H1 (cell line): Measurements from ENCODE around the gene FCN3. TPM values are rescaled to one million over a fixed set of nuclear protein-coding genes. Genes with fewer than 3 reads are reported as not detected.

ENCODE experiments used
- E2F6 ChIP-seq: IDR thresholded peaks from 2 replicates; pipeline ENCODE4 v1.6.1; 2012; ENCODE audit warnings: inconsistent platforms
- GTF2F1 ChIP-seq: IDR thresholded peaks from 2 replicates; pipeline ENCODE4 v1.6.1; 2012; ENCODE audit warnings: low read depth, low read length, improper control_type of control experiment, borderline replicate concordance
- KDM1A ChIP-seq: fragments of 200-600, 300-600 bp; sonication (generic); IDR thresholded peaks from 2 replicates; pipeline ENCODE4 v1.7.1; 2016; ENCODE audit warnings: mild to moderate bottlenecking, low read length, borderline replicate concordance
- RFX5 ChIP-seq: IDR thresholded peaks from 2 replicates; pipeline ENCODE4 v1.6.1; 2011; ENCODE audit warnings: low read depth, low read length, improper control_type of control experiment, borderline replicate concordance
- TEAD4 ChIP-seq: IDR thresholded peaks from 2 replicates; pipeline ENCODE4 v1.6.1; 2012; ENCODE audit warnings: low read depth, low read length, inconsistent platforms, mixed read lengths
- polyA plus RNA-seq, 7 experiments: library from polyadenylated mRNA; depleted of rRNA in 3 of 7; stranded (reverse) in 5 of 7; unstranded in 2 of 7; fragments of >200 nt in 5 of 7; fragments of 200-250 nt in 2 of 7; gene quantifications; 1 replicate in 5 of 7; 2 replicates in 1 of 7; 4 replicates in 1 of 7; pipeline versions ENCODE4 v1.2.1 to v1.2.3, GENCODE V29; 2011 to 2013; ENCODE audit warnings: missing spikeins in 2 of 7, mixed read lengths in 2 of 7
- total RNA-seq: library from RNA; stranded (reverse); fragmentation: NEBNext Ultra II Directional; extraction: Animal tissue kit (Norgen Biotek cat#: 25700); gene quantifications from 2 replicates; pipeline ENCODE4 v1.2.1, GENCODE V29; 2021

FCN3 gene
- total and polyA plus RNA-seq, 2 of the 8 experiments (the other 6 are each of a cell fraction or from before 2014, with no cell fraction given) = 0.30 to 0.57 TPM

DNA sequence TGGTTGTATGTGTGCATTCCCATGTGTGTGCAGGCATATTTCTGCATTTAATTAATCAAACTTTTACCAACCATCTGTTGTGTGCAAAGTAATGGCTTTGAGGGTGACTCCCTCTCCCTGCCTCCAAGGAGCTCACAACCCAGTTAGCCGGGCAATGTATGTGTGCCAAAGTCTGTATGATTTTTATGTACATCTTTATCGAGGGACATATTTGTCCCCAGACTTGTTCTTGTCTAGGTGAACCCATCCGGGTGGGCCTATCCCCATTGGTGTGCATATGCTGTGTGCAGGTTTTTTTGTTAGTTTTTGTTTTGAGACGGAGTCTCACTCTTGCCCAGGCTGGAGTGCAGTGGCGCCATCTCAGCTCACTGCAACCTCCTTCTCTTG, 31.0 kb downstream of the FCN3 start (continued):
- no peak for TF ChIP-seq E2F6
- no peak for TF ChIP-seq GTF2F1
- no peak for TF ChIP-seq KDM1A
- TF ChIP-seq RFX5 = no peak
- TF ChIP-seq TEAD4 = no peak
